GM18861 (cell line): ENCODE data around the gene SLC35F1.
"Not testable (repeated sequence)": the region's sequence is repeated elsewhere in the genome, so short reads cannot be mapped to it uniquely, and the experiment has no call there.

Source experiments
- ATAC-seq: cut with Tn5 transposase; IDR thresholded peaks from one replicate; pipeline ENCODE4 v1.9.1; 2021; ENCODE audit not compliant: unreplicated experiment

Gene SLC35F1

DNA sequence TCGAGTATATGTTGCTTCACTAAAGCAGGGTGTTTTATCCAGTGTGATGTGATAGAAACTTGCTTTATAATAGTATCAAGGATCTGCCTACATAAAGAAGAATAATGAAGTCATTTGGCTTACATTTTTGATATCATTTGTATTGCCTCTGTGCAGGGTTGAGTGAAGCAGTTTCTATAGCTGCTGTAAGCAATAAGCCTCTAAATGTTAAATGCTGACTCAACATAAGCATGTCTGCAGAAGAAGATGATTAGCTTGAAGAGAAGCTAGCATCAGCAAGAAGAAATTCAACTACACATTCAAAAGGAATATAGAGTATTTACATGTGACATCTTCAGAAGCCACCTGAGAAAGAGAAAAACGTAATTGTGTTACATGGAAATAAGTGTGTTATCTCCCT is 17.6 kb downstream of the SLC35F1 start:
- ATAC-seq: no peak

DNA sequence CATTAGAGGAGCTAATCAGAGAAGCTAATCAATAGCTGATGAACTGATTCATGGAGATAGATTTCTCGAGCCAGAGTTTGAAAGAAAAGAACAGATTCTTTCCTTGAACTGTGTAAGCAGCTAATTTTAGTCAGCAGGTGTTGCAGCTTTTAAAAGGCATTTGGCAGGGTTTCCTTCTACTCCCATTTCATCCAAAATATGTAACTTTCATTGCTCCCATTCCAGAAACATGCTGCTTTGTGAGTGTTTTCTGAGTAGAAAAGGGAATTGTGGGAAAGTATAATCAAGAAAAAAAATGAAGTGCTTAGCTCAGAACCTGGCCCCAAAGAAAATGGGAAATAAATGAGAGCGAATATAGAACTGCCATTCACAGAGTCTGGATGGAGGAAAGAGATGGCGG is 20.8 kb downstream of the SLC35F1 start:
- ATAC-seq: no peak

DNA sequence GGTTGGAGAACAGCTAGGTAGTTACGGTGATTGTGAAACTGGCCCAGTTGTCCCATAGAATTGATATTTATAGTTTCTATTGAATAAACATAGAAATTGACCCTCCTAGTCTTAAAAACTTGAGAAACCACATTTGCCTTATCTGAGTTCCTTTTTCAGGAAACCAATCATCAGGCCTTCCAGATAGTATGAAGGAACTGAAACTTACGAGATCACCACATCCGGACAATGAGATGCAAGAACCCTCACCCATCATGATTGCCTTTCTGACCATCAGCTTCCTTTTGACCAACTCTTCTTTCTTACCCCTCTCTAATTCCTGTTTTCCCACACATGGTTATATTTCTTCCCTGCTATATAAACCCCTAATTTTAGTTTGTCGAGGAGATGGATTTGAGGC is 21.8 kb downstream of the SLC35F1 start:
- no peak for ATAC-seq

DNA sequence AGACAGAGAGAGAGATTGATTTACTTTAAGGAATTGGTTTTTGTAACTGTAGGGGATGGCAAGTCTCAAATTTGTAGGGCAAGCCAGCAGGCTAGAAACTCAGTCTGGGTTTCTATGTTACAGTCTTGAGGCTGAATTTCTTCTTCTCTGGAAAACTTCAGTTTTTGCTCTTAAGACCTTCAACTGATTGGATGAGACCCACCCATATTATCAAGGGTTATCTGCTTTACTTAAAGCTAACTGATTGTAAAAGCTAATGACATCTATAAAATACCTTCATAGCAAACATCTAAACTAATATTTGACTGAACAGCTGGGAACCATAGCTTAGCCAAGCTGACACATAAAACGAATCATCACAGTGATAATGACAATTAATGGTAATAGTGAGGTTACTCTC is 22.4 kb downstream of the SLC35F1 start:
- no peak for ATAC-seq

DNA sequence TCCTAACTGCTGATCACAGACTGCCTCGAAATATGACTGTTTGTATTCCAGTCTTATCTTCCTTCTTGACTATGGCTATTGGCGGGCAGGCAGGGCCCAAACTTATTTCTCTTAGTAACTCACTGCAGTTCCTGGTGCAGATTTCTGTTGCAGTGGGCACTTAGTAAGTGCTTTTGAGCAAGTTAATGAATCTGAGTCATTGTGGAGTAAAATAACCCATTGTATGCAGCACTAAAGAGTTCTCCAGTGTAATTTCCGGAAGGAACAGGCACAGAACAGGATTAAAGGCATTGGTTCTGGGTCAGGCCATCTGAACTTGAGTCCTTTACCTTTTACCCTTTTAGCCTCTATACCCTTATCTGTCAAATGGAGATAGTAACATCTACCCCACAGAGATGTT is 23.6 kb downstream of the SLC35F1 start:
- ATAC-seq: no peak

DNA sequence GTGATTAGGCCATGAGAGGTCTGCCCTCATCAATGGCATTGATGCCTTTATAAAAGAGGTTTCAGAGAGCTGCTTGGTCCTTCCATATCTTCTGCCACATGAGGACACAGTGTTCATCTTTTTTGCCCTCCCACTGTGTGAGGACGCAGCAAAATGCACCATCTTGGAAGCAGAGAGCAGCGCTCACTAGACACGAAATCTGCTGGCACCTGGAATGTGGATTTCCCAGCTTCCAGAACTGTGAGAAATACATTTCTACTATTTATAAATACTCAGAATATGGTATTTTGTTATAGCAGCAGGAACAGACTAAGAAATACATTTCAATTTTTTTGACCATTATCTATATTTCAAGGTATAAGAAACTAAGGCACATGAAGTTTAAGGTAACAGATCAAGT is 24.9 kb downstream of the SLC35F1 start:
- no peak for ATAC-seq

DNA sequence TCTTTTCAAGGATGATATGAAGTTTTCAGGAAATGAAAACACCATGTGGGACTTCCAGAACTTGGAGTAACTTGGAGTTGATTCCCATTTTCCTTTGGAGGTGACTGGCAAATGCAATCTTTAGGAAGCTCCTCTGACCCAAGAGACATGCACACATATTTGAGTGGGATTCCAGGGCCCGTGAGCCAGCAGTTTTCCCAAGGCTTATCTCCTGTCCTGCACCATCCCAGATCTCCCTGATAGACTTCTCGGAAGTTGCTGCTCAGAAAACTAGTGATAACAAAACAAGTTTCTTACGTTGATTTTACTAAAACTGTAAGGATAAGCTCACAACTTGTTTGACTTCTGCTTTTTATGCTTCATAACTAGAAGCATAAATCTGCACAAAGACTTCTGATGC is 25.6 kb downstream of the SLC35F1 start:
- ATAC-seq: no peak

DNA sequence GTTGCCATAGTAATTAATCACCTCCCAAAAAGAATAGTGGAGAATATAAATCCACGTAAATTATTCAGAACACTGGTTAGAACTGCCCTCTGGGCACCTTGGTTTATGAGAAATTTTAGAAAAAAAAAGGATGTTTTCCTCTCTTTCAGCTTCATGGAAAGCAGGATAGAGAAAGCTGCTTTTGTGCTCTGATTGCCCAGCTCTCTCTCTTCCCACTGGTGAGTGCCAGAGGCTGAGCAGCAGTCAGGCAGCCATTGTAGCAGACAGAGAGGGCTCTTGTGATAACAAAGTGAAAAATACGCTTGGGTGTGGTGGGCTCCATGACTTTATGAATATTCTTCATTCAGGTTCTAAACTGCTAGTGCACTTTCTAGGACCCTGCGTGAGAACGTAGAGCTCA is 26.4 kb downstream of the SLC35F1 start:
- no peak for ATAC-seq

DNA sequence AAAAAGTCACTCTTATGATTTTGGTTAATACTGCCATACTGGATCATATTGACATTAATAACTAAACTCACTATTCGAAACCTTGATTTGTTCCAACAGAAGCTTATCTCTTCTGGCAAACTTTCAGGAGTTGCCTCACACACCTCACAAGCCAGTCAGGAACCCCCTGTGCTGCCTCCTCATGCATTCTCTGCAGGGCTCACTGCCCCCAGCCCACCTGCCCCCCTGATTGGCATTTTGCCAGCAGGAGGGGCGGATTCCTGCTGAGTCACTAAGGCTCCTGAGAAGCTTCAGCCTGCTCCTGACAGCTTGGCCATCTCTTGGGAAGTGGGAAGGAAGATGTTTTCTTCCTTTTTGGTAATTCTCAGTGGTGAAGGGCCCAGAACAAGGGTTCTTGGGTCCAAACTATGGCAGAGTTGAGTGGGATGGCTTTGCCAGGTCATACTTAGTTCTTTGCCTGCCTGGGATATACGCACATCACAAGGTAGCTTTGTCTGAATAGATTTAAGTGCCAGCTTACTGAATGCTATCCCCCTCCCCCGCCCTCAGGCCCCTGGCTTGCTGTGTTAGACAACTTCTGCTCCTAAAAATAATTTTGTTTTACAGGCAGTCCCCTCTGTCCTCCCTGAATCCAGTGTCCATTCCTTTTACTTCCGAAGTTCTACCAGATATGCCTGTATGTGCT is 31.4 kb downstream of the SLC35F1 start:
- ATAC-seq: no peak

DNA sequence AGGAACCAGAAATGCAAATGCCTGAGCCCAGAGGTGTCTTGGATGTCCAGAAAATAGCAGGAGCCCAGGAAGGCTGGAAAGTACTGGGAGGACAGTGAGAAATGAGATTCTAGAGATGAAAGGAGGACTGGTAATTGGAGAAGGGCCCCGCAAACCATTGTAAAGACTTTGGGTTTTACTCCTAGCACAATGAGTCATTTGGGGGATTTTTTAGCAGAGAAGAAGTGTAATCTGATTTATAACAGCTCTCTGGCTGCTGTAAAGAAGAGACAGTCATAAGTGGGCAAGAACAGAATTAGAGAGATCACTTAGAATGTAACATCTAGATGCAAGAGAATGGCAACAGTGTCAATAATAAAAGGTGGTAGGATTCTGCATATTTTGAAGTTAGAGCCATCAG is 40.2 kb downstream of the SLC35F1 start:
- no peak for ATAC-seq

DNA sequence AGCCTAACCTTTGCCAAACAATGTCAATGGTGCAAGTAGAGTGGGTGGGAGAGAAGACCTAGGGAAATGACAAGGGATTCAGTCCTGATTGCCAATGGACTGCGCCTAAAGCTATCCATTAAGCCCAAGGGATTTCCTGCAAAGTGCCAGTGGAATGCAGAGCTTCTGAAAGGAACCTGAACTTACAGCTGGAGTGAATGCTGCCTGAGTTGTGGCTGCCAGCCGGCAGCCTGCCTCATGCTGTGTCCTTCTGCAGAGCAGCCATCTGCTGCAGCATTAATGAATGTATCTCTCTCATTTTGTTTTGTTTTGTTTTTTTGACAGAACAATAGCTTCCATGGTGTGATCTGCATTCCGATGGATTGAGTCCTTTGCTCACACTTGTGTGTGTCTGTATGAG is 44.7 kb downstream of the SLC35F1 start:
- no peak for ATAC-seq

DNA sequence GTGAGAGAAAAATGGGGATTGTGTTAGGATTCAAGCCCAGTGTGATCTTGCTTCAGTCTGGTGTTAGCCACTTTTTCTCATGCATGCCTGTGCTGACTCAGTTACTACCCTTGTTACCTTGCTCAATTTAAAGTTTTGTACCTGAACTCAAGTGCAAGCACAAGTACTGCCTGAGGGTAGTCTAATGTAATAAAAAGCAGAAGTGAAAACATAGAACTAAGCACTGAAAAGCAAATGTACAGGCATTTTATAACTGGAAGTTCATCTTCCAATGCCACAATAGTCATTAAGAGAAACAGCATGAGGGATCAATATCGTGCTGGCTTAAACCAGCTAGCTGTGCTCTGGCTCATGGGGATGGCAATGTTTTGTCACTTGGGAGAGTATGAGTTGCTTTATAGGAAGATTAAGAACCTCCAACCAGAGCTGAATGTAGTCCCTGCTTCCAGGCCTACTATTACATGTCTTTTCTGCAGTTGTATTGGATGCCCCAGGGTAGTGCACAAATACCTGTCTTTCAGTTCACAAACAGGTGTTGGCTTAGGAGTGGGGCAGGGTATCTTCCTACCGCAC is 48.7 kb downstream of the SLC35F1 start:
- peak; percentile 57 for ATAC-seq

DNA sequence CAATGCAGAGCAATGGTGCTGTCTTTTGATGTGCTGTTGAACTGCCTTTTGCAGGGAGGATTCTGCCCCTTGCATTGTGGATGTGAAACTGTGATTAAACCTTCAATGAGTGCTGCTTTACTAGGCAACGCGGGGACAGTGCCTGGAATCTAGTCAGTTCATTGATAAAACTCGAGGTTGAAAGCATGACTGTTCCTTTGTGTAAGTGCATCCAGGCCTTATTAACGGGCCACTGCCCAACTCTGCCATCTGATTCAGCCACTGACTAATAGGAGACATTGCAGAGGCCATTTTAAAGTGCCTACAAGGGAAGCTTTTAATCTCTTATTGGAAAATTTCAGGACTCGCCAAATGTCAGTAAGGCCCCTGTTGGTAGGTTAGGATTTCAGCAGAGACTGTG is 49.3 kb downstream of the SLC35F1 start:
- ATAC-seq: no peak

DNA sequence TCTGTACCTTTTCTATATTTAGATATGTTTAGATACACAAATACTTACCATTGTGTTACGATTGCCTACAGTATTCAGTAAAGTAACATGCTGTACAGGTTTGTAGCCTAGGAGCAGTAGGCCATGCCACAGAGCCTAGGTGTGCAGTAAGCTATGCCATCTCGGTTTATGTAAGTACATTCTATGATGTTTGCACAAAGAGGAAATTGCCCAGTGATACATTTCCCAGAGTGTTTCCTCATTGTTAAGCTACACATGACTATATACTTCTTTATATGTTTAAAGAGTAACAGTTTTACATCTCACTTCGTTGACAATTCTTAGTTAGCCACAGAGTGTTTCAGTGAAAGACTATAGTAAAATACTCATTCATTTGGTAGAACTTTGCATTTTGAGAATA is 51.5 kb downstream of the SLC35F1 start:
- ATAC-seq: no peak

DNA sequence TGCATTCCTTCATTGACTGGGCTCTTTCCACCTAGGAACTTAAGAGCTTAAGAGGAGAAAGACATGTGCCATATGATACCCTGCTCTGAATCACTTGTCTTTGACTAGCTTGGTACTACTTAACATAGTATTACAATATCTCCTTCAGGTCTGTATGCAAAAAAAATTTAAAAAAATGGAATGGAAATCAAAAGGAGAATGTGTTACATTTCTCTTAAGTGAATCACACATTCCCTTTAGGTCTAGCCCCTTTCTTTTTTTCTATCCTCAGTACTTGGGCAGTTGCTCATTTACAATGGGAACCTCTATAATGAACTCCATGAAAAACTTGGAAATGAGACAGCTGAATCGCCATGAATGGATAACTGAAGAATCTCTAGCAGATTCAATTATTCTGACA is 53.8 kb downstream of the SLC35F1 start:
- no peak for ATAC-seq

DNA sequence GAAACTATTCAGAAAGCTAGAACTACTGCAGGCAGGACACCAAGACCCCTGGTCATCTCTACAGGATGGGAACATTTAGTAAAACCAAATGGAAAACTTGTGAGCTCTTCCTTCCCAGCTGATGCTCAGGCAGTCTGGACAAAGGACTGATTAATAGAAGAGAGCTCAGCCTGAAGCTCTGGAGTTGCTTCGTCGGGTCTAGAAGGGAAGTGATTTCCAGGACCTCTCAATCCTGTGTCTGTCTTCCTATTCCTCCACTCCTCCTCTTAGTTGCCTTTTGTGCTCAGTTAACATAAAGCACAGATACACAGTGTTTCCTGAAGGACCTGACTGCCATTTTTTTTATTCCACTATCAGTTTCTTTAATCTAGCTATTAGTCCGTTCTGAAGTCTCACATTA is 54.2 kb downstream of the SLC35F1 start:
- ATAC-seq: no peak

DNA sequence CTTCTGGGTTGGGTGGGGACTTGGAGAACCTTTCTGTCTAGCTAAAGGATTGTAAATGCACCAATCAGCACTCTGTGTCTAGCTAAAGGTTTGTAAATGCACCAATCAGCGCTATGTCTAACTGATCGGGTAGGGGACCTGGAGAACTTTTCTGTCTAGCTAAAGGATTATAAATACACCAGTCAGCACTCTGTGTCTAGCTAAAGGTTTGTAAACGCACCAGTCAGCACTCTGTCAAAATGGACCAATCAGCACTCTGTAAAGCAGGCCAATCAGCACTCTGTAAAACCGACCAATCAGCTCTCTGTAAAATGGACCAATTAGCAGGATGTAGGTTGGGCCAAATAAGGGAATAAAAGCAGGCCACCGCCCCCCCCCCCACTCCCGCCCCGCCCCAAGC is 58.7 kb downstream of the SLC35F1 start:
- not testable (repeated sequence) for ATAC-seq

DNA sequence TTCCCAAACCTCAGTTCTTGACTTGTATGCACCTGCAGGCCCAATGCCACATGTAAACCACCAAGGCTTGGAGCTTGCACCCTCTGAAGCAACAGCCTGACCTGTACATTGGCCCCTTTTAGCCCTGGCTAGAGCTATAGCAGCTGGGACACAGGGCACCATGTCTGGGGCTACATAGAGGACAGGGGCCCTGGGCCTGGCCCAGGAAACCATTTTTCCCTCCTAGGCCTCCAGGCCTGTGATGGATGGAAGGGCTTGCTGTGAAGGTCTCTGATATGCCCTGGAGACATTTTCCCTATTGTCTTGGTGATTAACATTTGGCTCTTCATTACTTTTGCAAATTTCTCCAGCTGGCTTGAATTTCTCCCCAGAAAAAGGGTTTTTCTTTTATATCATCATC is 64.6 kb downstream of the SLC35F1 start:
- ATAC-seq: no peak

DNA sequence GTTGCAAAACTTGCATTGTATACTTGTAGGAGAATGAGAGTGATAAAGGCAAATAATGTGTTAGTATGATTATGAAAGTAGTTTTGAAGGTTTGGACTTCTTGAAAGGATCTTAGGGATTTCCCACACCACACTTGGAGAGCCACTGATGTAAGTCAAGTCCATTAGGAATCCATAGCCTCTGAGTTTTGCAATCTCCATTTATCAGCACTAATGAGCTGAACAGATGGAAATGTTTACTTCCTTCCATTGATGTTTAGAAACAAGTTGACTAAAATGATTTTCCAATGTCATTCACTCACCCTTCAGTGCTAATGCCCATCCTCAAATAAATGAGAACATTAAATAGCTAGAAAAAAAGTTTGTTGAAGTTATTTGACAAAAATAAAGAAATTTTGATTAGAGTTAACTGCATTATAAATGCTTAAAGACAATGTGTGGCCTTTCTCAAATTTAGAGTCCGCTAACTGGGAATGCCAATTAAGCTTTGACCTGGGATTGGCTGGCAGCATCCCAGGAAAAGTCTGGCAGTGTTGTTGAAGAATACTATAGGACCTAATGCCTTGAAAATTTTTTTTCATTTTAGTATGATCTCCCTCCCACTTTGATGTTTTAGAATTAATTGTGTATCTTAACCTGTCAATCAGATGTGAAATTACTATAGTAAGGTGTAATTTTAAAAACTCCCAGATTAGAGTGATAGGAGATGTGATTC is 68.0 kb downstream of the SLC35F1 start:
- no peak for ATAC-seq

DNA sequence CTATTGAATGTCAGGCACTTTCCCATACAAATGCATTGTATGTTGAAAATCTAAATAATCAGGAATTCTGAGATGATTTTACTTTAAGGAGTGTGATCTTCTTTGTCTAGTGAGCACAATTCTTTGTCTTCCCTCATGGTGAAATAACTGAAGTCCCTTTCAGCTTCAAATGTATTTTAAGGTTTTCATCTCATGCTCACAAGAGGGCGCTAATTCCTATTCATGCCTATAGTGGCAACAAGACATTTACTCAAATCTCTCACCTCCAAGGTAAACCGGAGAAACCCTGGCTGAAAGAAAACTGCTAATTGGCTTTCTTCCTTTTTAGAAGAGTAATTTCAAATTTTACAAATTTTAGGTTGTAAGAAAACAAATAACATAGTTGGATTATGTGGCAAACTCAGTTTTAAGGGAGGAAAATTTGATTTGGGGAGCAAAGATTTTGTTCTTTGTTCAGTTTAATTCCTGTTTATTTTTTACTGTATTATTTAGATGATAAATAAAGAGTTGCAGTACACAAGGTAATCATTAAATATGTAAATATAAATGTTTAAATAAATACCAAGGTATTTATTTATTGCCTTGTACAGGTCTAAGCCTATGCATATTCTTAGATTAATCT is 69.1 kb downstream of the SLC35F1 start:
- peak; percentile 73 for ATAC-seq

DNA sequence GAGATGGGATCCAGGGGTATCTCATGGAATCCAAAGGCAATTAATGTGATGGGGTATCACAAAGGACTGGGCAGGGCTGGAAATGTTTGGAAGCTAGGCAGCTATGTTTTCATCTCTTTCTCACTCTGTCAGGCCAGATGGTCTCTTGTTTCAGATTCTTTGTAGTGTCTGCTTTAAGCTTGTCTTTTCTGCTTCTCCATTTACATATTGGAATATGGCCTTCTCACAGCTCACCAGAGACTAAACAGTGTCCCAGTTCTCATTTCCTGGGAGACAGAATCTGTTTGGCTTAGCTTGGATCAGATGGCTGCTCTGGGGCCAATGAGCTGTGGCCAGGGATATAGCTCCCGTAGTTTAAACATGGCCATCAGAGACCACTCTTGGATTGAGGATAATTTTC is 78.9 kb downstream of the SLC35F1 start:
- no peak for ATAC-seq

DNA sequence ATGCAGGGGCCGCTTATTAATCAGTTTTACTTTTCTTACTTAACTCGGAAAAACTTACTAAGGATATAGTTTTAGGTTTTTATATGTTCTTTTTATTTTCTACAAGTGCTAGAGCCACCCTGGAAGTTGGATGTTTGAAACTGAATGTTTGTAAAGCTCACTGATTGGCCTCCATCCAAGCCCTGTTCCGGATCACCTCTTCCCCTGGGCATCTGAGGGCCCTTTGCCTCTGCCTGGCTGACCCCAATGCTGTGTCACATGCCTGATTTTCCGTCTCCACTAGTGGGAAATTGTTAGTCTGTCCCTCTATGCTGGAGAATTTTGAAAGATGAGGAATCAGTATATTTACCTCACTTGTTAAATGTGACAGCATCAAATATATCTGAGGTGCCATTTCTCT is 79.3 kb downstream of the SLC35F1 start:
- no peak for ATAC-seq
